Breast epithelium (tissue), 3 donors: Measurements from ENCODE around the gene BPGM.

Experiments used
- POLR2A ChIP-seq: fragments of 450-650 bp; IDR thresholded peaks from one replicate; pipeline ENCODE4 v1.6.1; 2016; ENCODE audit warnings: antibody characterized with exemption, mild to moderate bottlenecking, moderate library complexity
- POLR2AphosphoS5 ChIP-seq, 3 donors: sonication (generic); formaldehyde crosslinking; IDR thresholded peaks; one replicate each; pipeline ENCODE4 v1.6.1; 2017; ENCODE audit warnings: antibody characterized with exemption in 3 of 3
- TF ChIP-seq, protein P1 (sequence below), 3 donors: fragments of 450-650 bp; IDR thresholded peaks; one replicate each; pipeline ENCODE4 v1.5.1; 2016 to 2017; ENCODE audit warnings: antibody characterized with exemption in 3 of 3, mild to moderate bottlenecking in 3 of 3, moderate library complexity in 3 of 3

DNA sequence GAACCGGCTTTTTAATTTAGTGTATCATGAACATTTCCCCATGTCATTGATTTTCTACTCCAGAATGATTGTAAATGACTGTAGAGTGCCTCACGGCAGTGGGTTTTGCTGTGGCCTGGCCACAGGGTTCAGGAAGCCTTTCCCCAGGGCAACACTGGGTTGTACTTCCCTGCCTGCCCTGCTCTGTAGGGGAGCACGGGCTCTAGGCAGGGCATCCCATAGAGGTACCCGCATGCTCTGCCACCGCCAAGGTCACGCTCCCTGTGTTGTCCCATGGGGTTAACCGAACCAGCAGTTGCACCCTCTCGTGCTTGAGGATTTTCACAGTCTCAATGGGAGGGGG, 63.8 kb downstream of the BPGM start:
- no peak for TF ChIP-seq POLR2A
- TF ChIP-seq, protein P1, sequence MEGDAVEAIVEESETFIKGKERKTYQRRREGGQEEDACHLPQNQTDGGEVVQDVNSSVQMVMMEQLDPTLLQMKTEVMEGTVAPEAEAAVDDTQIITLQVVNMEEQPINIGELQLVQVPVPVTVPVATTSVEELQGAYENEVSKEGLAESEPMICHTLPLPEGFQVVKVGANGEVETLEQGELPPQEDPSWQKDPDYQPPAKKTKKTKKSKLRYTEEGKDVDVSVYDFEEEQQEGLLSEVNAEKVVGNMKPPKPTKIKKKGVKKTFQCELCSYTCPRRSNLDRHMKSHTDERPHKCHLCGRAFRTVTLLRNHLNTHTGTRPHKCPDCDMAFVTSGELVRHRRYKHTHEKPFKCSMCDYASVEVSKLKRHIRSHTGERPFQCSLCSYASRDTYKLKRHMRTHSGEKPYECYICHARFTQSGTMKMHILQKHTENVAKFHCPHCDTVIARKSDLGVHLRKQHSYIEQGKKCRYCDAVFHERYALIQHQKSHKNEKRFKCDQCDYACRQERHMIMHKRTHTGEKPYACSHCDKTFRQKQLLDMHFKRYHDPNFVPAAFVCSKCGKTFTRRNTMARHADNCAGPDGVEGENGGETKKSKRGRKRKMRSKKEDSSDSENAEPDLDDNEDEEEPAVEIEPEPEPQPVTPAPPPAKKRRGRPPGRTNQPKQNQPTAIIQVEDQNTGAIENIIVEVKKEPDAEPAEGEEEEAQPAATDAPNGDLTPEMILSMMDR (IDR thresholded peaks at IDR 0.05) = no peak
- TF ChIP-seq POLR2AphosphoS5 (IDR thresholded peaks at IDR 0.05) = no peak
